SKM-1 (cell line): ENCODE data around the gene TRIP12.
"Not testable (repeated sequence)": the region's sequence is repeated elsewhere in the genome, so short reads cannot be mapped to it uniquely, and the experiment has no call there.

Source experiments
- DNase-seq: peaks from one replicate; lab custom pipeline; 2025; ENCODE audit not compliant: unreplicated experiment; lab: John Stamatoyannopoulos, UW

The TRIP12 gene

DNA sequence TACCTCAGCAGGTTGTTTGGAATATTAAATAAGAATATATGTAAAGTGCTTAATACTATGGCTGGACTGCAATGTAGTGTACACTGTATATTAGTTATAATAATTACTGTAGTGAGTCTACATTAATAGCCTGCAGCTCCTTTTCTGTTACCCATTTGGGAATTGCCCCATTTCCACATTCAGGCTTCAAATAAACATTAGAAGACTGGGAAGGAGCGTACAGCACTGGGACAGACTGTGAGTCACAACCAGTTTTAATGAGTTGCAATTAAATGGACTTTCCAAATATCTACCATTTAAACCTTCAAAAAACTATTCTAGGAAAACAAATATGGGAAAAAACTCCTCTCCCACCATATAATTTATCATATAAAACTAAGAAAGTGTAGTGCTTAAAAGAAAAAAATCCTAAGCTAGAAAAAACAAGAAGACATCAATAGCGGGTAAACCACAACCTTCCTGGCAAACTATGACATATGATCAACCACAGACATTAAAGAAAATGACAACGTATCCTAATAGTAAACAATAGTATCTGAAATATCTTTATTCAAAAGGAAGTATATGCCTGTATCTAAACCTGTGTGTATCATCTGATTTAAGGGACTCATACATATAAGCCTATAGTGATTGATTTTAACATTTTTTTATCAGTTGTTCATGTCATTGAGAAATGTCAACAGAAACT, 86.1 kb downstream of the TRIP12 start:
- no peak for DNase-seq

DNA sequence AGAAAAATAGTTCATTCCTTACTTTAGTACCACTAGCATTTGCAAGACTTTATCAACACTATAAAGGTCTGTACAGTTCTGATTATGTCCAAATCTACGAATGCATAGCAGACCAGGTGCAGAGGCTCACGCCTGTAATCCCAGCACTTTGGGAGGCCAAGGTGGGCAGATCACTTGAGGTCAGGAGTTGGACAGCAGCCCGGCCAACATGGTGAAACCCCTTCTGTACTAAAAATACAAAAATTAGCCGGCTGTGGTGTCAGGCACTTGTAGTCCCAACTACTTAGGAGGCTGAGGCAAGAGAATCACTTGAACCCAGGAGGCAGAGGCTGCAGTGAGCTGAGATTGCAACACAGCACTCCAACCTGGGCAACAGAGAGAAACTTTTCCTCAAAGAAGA, 87.4 kb downstream of the TRIP12 start:
- DNase-seq = not testable (repeated sequence)

DNA sequence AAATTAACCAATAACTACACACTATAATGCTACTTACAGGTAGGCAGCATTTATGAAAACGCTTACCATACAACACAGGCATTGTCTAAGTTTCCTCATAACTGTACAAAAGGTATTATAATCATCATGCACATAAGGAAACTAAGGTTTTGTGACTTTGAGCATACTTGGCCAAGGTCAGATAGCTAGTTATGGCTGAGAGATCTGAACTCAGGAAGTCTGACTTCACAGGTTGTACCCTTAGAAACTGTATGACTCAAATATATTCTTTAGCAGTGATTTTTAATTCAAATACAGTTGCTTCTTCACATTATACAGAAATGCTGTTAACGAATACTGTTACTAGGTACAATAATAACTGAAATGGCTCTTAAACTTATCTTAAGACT, 89.3 kb downstream of the TRIP12 start:
- DNase-seq = no peak

DNA sequence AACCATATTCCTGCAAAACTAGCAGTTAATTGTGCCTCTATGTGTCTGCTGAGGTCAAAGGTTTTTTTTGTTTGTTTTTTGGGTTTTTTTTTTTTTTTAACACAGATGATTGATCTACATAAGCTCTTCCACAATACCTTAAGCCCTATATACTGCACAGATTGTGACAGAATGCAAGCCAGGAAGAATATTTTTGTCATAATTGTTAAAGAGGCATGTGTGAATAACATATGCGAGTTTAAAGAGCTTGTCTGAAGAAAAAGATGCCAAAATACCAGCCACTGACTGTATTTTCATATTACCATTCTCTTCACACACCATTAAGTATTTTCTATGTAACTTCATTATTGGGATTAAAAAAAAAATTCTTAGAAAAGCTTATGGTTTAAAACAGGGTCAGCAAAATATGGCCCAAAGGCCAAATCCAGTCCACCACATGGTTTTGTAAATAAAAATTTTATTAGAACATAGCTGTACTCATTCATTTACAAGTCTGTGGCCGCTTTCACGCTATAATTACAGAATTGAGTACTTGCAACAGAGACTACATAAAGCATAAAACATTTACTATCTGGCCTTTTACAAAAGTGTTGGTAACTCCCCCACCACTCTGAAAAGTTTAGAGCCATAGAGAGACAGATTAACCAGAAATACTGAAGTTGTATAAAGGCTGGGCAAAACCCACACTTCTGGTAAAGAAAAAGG, 89.9 kb downstream of the TRIP12 start:
- DNase-seq = no peak

DNA sequence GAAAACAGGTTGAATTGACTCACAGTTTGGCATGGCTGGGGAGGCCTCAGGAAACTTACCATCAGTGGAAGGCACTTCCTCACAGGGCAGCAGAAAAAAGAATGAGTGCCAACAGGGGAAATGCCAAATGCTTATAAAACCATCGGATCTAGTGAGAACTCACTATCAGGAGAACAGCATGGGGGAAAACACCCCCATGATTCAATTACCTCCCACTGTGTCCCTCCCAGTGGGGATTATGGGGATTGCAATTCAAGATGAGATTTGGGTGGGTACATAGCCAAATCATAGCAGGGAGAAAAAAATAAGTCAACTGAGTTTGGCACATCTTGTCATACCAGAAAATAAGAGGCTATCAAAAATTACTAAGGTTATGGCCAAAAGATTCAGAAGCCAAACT, 96.3 kb downstream of the TRIP12 start:
- no peak for DNase-seq

DNA sequence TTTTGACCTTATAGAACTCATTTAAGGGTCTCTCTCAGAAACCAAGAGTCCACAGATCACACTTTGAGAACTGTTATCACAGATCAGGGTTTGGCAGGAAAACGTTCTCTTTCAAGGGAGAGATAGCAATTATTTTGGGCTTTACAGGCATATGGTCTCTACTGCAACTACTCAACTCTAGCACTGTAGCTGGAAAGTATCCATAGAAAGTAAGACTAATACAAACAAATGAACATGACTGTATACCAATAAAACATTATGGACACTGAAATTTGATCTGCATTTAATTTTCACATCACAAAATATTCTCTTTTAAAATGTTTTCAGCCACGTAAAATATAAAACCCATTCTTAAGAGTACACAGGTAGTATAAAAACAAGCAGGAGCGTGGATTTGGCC, 100.5 kb downstream of the TRIP12 start:
- no peak for DNase-seq

DNA sequence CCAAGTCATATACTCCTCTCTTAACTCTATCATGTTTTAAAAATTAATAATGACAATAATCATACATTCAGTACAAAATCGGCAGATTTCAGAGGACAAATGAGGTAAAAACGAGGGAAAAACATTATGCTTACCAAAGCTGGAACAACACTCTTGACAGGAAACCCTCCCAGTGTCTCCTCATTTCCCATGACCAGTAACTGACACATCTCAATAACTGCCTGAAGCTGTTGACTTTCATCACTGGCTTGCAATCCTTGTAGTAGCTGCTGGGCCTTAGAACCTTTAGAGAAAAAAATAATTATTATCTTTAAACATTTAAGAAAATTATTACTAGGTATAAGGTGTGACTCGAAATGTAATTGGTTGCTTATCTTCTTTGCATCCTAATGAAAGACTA, 103.6 kb downstream of the TRIP12 start:
- DNase-seq = no peak

DNA sequence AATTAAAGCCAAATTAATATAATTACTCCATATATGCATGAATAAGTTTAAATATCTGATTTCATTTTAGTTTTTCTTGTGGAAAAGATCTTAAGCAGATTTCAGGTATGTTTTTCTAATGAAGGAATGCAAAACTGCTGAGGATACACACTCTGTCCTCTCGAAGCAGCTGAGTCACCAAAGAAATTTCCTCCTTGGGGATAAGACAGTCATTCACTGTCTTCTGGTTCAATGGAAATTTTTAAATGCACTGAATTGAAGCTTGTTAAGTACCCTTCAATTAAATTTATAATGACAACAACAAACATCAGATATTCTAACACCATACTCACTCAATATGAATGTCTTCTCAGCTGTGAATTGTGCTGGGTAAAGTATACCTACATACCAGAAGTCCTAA, 106.0 kb downstream of the TRIP12 start:
- no peak for DNase-seq

DNA sequence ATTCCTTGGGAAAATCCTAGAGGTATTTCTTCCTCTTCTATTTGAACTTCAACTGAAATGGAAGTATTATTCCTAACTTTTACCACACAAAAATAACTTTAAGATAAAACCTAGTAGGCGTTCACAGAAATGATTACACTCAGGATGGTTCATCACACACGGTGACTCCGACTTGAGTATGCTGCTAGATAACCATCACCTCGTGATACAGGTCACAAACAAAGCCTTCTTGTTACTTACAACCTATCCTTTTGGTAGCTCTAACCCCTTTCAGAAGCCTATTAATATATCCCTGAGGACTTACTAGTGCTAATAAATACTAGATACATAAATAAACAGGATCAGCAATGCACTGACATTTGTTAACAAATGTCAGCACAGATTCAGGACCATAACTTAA, 106.5 kb downstream of the TRIP12 start:
- no peak for DNase-seq

DNA sequence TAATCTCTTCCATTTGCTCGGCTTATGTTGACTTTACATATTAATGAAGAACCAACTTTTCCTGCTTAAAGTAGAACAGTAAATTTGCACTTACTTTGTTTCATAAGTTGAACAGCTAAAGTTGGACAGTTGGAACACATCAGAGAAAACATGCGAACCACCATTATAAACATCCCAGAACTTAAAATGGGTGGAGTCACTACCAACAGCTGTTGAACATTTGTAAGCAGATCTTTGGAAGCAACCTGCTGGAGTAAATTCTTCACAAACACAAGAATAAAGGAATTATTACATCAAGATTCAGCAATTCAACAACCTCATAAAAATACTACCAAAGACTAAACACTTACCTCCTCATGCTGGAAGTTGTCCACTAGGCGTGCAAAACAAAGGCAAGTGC, 111.0 kb downstream of the TRIP12 start:
- DNase-seq = no peak

DNA sequence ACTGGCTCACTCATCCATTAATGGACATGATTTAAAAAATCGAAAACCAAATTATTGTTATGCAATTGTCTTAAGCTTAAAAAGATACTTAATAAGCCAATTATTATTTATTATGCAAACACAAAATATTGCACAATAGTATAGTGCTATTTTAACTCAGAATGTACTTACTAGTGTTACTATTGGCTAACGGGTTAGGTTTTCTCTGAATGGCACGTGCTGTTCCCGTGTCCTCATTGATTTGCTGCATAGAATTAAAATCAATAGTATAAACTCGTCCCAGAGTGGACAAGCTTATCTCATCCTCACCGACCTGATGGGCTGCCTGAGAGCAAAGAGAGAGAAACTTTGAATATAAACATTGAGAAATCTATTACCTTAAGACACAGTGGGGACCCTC, 116.2 kb downstream of the TRIP12 start:
- no peak for DNase-seq

DNA sequence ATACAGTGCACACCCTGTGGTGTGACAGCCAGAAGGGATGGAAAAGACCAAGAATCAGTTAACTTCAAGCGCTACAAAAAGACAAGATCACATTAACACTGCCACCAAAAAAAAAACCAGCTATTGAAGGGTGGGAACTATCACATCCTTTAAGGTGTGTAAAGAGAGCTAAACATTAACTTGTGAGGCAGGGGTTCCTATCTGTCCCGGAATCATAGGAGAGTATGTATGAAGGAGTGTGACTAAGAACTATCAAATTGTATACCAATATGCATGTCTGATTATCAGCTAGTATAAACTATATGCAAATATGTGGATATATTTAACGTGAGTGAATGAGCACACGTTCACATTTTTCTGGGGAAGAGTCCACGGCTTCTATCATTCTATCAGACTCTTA, 119.0 kb downstream of the TRIP12 start:
- DNase-seq = no peak

DNA sequence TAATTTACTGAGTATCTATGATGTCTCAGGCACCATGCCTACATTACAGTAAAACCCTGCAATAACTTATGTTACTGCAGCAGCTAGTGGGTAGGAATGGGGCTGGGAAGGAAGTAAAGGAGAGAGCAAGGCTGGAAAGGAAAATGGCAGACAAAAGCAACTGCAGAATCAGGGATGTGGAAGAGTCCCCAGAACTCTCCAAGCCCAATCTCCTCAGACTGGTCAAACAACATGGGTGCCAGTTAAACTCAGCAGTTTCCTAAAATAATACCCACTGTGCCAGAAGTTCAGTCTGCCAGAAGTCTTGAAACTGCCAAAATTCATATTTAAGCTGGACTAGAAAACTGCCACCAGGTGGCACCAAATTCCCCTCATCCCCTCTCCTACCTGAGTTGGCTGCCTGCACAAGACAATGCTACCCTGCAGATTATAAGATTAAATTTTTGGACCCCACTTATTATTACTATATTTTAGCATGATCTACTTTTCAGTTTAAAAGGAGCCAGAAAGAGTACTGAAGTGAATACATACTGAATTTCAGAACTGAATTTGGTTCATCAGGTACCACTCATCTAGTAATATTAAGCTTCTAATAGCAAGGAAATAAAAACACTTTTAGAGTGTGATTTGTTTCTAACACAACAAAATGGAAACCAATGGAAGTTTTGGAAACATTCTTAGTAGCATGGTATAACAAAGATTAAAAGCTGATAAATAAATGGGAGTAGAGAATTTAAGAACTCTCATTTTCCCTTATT, 120.6 kb downstream of the TRIP12 start:
- DNase-seq = peak; percentile 16

DNA sequence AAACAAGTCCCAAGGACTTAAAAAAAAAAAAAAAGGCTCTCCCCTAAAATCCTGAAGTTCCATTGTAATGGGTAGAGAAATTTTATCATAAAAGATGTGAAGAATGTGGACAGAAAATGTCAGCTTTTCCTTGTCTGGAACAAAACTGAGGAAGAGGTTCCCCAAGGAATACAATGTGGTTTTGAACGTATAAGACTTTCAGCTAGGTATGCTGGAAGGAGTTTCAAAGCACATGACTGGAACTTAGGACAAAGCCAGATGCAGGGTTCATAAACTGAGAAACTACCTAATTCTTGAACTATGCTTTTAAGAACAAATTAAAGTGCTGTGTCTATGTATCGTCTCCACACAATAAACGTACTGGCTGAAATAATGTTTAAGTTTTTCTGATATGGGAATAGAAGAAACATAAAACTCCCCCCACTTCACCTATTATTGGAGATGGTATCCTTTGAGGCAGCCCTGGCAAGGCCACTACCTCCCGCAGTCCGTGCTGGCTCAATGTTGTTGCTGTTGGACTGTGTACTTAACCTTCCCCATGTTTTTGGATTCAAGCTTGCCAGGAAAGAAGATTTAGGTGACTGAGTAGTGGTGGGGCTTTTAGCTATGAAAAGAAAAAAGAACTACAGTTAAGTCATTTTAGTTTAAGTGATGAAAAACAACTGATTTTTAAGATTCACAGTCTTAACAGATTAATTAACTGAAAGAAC, 123.2 kb downstream of the TRIP12 start:
- DNase-seq = no peak

DNA sequence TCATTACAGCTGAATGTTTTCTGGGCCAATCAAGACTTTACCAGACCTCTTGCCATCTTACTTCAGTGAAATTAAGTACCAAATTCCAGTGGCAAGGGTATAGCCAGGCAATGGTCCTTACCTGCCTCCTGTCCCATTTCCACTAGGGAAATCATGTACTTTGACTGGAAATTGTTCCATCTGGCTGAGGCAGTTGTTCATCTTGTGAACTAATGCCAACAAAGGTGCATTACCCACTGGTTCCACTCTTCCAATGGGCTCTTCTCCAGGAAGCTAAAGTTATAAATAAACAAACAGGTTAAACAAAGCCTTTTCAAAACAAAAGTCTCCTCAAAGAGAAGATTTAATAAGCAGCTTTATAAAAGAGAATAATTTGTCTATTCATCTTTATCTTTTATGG, 126.8 kb downstream of the TRIP12 start:
- no peak for DNase-seq

DNA sequence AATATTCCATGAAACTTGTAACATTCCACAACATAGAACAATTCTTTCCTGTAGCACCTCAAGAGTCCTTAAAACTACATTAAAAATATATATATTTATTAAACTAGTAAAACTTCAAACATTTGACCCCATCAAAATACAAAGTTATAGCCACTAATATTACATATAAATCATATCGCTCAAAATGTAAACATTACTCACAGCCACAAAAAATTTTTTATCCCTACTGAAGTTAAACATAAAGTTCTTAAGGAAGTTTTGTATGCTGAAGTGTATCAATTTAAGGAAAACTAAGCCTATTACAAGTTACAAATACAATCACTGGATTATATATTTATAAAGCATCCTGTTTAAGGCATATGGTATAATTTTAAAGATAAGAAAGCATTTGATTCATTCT, 127.2 kb downstream of the TRIP12 start:
- no peak for DNase-seq

DNA sequence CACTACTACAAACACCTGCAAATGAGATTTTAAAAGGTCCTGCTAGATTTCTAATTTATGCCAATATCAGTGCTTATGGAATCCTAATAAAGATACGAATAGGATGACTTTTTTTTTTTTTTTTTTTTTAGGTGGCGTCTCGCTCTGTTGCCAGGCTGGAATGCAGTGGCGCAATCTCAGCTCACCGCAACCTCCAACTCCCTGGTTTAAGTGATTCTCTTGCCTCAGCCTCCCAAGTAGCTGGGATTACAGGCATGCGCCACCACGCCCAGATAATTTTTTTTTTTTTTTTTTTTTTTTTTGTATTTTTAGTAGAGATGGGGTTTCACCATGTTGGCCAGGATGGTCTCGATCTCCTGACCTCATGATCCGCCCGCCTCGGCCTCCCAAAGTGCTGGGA, 135.5 kb downstream of the TRIP12 start:
- DNase-seq = not testable (repeated sequence)

DNA sequence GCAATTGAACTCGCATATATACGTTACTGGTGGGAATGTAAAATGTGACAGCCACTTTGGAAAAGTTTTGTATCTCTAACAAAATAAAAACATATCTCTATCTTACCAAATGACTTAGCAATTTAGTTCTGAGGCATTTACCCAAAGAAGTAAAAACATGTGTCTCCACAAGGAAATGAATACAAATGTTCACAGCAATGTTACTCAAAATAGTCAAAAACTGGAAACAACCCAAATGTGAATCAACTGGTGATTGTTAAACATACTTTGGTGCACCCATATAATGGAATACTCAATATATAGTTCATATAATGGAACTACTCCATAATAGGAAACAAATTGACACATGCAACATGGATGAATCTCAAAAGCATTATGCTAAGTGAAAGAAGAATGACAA, 137.0 kb downstream of the TRIP12 start:
- no peak for DNase-seq

DNA sequence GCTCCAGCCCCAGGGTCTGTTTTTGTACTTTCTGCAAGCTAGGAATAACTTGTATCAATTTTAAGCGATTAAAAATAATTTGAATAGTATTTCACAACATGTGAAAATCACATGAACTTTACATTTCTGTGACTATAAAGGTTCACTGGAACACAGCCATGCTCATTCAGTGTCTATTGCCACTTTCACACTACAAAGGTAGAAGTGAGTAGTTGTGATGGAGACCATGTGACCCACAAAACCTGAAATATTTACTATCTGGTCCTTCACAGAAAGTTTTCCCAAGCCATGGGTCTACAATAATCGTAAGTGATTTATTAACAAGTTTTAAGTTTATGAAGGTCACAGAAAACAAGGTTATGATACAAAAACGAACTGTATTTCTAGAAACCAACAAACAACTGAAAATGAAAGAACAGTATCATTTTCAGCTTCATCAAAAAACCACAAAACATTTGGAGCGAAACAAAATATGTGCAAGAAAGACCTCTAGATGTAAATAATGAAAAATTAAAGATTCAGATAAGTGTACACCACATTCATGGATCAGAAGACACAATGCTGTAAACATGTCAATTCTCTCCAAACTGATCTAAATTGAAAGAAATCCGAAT, 138.6 kb downstream of the TRIP12 start:
- no peak for DNase-seq

DNA sequence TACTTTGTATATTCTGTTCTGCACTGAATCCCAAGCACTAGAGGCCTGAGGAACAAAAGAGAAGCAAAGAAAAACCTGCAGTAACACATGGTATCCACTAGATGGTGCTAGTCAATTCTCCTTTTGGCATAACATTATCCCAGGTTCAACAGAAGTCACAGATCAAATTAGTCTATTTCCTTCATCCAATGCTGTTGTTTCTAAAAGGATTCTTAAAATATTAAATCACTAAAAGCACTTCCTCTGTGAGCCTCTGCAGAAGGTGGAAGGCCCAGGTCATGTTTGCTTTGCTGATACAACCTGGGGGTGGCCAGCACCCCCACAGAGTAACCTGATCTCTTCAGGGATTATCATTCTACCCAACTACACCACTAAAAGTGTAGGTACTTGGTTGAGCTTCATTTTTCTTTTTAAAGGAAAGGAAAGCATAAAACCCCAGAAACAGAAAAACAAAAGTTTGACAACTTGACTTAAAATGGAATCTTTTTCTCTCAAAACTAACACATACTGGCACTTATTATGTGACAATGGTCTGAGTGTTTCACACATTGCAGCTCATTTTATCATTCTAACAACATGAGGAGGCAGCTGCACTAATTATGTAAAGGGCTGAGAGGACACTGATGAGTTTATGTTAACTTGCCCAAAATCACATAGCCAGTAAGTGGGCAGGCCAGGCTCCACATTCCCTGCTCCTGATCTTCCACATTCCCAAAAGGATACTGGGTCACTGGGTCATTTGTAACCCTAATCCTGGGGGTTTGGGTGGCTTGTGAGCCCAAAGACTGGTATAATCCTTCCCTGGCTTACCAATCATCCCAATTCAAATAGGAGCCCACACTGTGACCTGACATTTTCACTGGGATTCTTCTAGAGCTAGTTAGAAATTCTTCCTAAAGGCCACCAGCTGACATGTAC, 140.7 kb downstream of the TRIP12 start:
- DNase-seq = peak; percentile 21
